Measurements from ENCODE around the gene ZC3H14.

The ZC3H14 gene

GRCh38 chr14:88556581-88556980, 6.3 kb upstream of the ZC3H14 start:
- DNase-seq (ENCODE audit: low spot score) (no peak), ATAC-seq (ENCODE audit: low read depth) (no peak)
- H3K27me3 ChIP-seq (ENCODE audit: insufficient read depth, poor library complexity, severe bottlenecking): no peaks in the 10 kb centered on the region
- H3K4me1 ChIP-seq (ENCODE audit: insufficient read depth, poor library complexity, severe bottlenecking): peaks cover 19% of the 10 kb centered on the region
- H3K9me3 ChIP-seq (ENCODE audit: severe bottlenecking): no peaks in the 10 kb centered on the region
- H3K27ac ChIP-seq (ENCODE audit: poor library complexity, severe bottlenecking): no peak overlapping the region
- H3K4me3 ChIP-seq (ENCODE audit: severe bottlenecking): no peak overlapping the region
- TF ChIP-seq, protein P1, sequence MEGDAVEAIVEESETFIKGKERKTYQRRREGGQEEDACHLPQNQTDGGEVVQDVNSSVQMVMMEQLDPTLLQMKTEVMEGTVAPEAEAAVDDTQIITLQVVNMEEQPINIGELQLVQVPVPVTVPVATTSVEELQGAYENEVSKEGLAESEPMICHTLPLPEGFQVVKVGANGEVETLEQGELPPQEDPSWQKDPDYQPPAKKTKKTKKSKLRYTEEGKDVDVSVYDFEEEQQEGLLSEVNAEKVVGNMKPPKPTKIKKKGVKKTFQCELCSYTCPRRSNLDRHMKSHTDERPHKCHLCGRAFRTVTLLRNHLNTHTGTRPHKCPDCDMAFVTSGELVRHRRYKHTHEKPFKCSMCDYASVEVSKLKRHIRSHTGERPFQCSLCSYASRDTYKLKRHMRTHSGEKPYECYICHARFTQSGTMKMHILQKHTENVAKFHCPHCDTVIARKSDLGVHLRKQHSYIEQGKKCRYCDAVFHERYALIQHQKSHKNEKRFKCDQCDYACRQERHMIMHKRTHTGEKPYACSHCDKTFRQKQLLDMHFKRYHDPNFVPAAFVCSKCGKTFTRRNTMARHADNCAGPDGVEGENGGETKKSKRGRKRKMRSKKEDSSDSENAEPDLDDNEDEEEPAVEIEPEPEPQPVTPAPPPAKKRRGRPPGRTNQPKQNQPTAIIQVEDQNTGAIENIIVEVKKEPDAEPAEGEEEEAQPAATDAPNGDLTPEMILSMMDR (IDR thresholded peaks at IDR 0.05; ENCODE audit: poor library complexity, severe bottlenecking): no peak
- H3K36me3 ChIP-seq (ENCODE audit: low read depth): no peaks in the 10 kb centered on the region

- ATAC-seq (ENCODE audit: low read depth): no peak
- TF ChIP-seq, protein P1 (IDR thresholded peaks at IDR 0.05; ENCODE audit: poor library complexity, severe bottlenecking): peak; percentile 67
- DNase-seq (ENCODE audit: low spot score): no peak
Observed at GRCh38 chr14:88559852-88560251, 3.0 kb upstream of the ZC3H14 start.

GRCh38 chr14:88562532-88562830, 356 bp upstream of the ZC3H14 start:
- peaks cover 27% of the 10 kb centered on the region for H3K36me3 ChIP-seq (ENCODE audit: low read depth)
- H3K27ac ChIP-seq (ENCODE audit: poor library complexity, severe bottlenecking): peak overlapping the region; percentile 56
- no peaks in the 10 kb centered on the region for H3K9me3 ChIP-seq (ENCODE audit: severe bottlenecking)
- ATAC-seq (ENCODE audit: low read depth) (no peak), DNase-seq (ENCODE audit: low spot score) (no peak)
- H3K27me3 ChIP-seq (ENCODE audit: insufficient read depth, poor library complexity, severe bottlenecking): no peaks in the 10 kb centered on the region
- TF ChIP-seq, protein P1 (IDR thresholded peaks at IDR 0.05; ENCODE audit: poor library complexity, severe bottlenecking): no peak
- H3K4me3 ChIP-seq (ENCODE audit: severe bottlenecking): peak overlapping the region; percentile 94
- peaks cover 10% of the 10 kb centered on the region for H3K4me1 ChIP-seq (ENCODE audit: insufficient read depth, poor library complexity, severe bottlenecking)

More at GRCh38 chr14:88559852-88560251, 3.0 kb upstream of the ZC3H14 start:
- H3K27me3 ChIP-seq (ENCODE audit: insufficient read depth, poor library complexity, severe bottlenecking): no peaks in the 10 kb centered on the region
- no peak overlapping the region for H3K27ac ChIP-seq (ENCODE audit: poor library complexity, severe bottlenecking)
- H3K4me1 ChIP-seq (ENCODE audit: insufficient read depth, poor library complexity, severe bottlenecking): peaks cover 15% of the 10 kb centered on the region
- no peaks in the 10 kb centered on the region for H3K9me3 ChIP-seq (ENCODE audit: severe bottlenecking)
- no peak overlapping the region for H3K4me3 ChIP-seq (ENCODE audit: severe bottlenecking)
- peaks cover 11% of the 10 kb centered on the region for H3K36me3 ChIP-seq (ENCODE audit: low read depth)

GRCh38 chr14:88563845-88564244, 1.0 kb downstream of the ZC3H14 start:
- DNase-seq (ENCODE audit: low spot score) (no peak), ATAC-seq (ENCODE audit: low read depth) (no peak)
- no peak overlapping the region for H3K27ac ChIP-seq (ENCODE audit: poor library complexity, severe bottlenecking)
- peaks cover 10% of the 10 kb centered on the region for H3K4me1 ChIP-seq (ENCODE audit: insufficient read depth, poor library complexity, severe bottlenecking)
- H3K9me3 ChIP-seq (ENCODE audit: severe bottlenecking): no peaks in the 10 kb centered on the region
- TF ChIP-seq, protein P1 (IDR thresholded peaks at IDR 0.05; ENCODE audit: poor library complexity, severe bottlenecking): no peak
- peak overlapping the region; percentile 94 for H3K4me3 ChIP-seq (ENCODE audit: severe bottlenecking)
- H3K36me3 ChIP-seq (ENCODE audit: low read depth): peaks cover 41% of the 10 kb centered on the region
- H3K27me3 ChIP-seq (ENCODE audit: insufficient read depth, poor library complexity, severe bottlenecking): no peaks in the 10 kb centered on the region

DNA sequence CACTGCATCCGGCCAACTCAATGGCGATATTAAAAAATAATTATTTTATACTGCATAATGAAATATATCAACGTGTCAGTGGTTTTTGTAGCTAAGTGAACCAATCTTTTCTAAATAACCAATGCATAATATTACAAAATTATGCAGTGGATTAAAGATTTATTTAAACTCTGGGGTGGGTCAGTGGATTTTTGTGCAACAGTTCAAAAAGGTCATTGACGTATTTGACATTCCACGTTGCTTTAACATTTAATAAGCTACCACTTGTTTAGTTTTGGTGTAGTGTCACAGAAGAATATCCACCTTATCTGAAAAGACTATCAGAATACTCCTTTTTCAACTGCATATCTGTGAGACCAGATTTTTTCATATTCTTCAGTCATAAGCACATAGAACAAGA, 2.6 kb downstream of the ZC3H14 start:
- Histone ChIP-seq H3K27me3 (ENCODE audit: insufficient read depth, poor library complexity, severe bottlenecking) (no peaks in the 10 kb centered on the region), H3K4me3 (ENCODE audit: severe bottlenecking) (no peak overlapping the region), H3K27ac (ENCODE audit: poor library complexity, severe bottlenecking) (no peak overlapping the region), H3K9me3 (ENCODE audit: severe bottlenecking) (no peaks in the 10 kb centered on the region), H3K36me3 (ENCODE audit: low read depth) (peaks cover 57% of the 10 kb centered on the region), H3K4me1 (ENCODE audit: insufficient read depth, poor library complexity, severe bottlenecking) (peaks cover 10% of the 10 kb centered on the region)
- TF ChIP-seq, protein P1 (IDR thresholded peaks at IDR 0.05; ENCODE audit: poor library complexity, severe bottlenecking): no peak
- no peak for DNase-seq (ENCODE audit: low spot score)
- ATAC-seq (ENCODE audit: low read depth): no peak

Data from RWPE2 (cell line).